Hepatocyte (in vitro differentiated cells): ENCODE data around the gene ACOXL. TPM values are rescaled to one million over a fixed set of nuclear protein-coding genes. Genes with fewer than 3 reads are reported as not detected.

Experiments used
- DNase-seq: peaks from one replicate; pipeline ENCODE4 v3.0.0-alpha.2; 2016; ENCODE audit warnings: low spot score
- H2AFZ ChIP-seq: fragments of 200-600 bp; sonication (generic); 2 replicates; pipeline ENCODE4 v1.6.0; 2016; ENCODE audit warnings: antibody characterized with exemption, mild to moderate bottlenecking
- H3K27ac ChIP-seq: fragments of 200-600 bp; sonication (generic); 2 replicates; pipeline ENCODE4 v1.5.1; 2016; ENCODE audit warnings: mild to moderate bottlenecking
- H3K27me3 ChIP-seq: fragments of 200-600 bp; sonication (generic); 2 replicates; pipeline ENCODE4 v1.6.1; 2016
- H3K36me3 ChIP-seq: fragments of 200-600 bp; sonication (generic); replicated peaks from 2 replicates; pipeline ENCODE4 v1.5.1; 2016; ENCODE audit warnings: low read depth; ENCODE audit not compliant: insufficient read depth
- H3K4me1 ChIP-seq: fragments of 200-600 bp; sonication (generic); 2 replicates; pipeline ENCODE4 v1.5.1; 2016; ENCODE audit warnings: mild to moderate bottlenecking, moderate library complexity; ENCODE audit not compliant: insufficient read depth
- H3K4me2 ChIP-seq: fragments of 200-600 bp; sonication (generic); 2 replicates; pipeline ENCODE4 v1.6.0; 2016
- H3K4me3 ChIP-seq: fragments of 200-600 bp; sonication (generic); 2 replicates; pipeline ENCODE4 v1.5.1; 2016; ENCODE audit warnings: mild to moderate bottlenecking
- H3K79me2 ChIP-seq: fragments of 200-600 bp; sonication (generic); 2 replicates; pipeline ENCODE4 v1.6.0; 2017; ENCODE audit warnings: mild to moderate bottlenecking
- H3K9me2 ChIP-seq: fragments of 200-600 bp; sonication (generic); replicated peaks from 2 replicates; pipeline ENCODE4 v1.6.0; 2017; ENCODE audit warnings: mild to moderate bottlenecking; ENCODE audit not compliant: insufficient read depth
- H3K9me3 ChIP-seq: fragments of 200-600 bp; sonication (generic); 2 replicates; pipeline ENCODE4 v1.5.1; 2016; ENCODE audit warnings: low read depth, mild to moderate bottlenecking
- H4K20me1 ChIP-seq: fragments of 200-600 bp; sonication (generic); 2 replicates; pipeline ENCODE4 v1.6.0; 2016; ENCODE audit warnings: mild to moderate bottlenecking; ENCODE audit not compliant: insufficient read depth, poor library complexity, severe bottlenecking
- EZH2 ChIP-seq: fragments of 200-600 bp; sonication (generic); IDR thresholded peaks from 2 replicates; pipeline ENCODE4 v1.6.1; 2016; ENCODE audit warnings: antibody characterized with exemption, mild to moderate bottlenecking, borderline replicate concordance
- EZH2phosphoT487 ChIP-seq: fragments of 200-600 bp; sonication (generic); IDR thresholded peaks from one replicate; pipeline ENCODE4 v1.6.1; 2018; ENCODE audit warnings: antibody characterized with exemption, mild to moderate bottlenecking, low read depth, moderate library complexity; ENCODE audit not compliant: unreplicated experiment, severe bottlenecking
- WGBS: methylation state at CpG from one replicate; pipeline ENCODE4 v1.1.6; 2016; ENCODE audit warnings: low lambda C conversion rate; ENCODE audit errors: missing lambda C conversion rate; 5-methylcytosine and 5-hydroxymethylcytosine counted together
- polyA plus RNA-seq: library from polyadenylated mRNA; unstranded; fragments of >200 nt; fragmentation: Nextera tagmentation; extraction: Ambion mirVana; gene quantifications from 2 replicates; pipeline ENCODE4 v1.2.1, GENCODE V29; 2016
- total RNA-seq: library from RNA; depleted of rRNA; stranded (reverse); fragments of >200 nt; gene quantifications from 2 replicates; pipeline ENCODE4 v1.2.3, GENCODE V29; 2014
- TF ChIP-seq, protein P1 (sequence below): fragments of 200-600 bp; sonication (generic); IDR thresholded peaks from 2 replicates; pipeline ENCODE4 v1.5.1; 2016; ENCODE audit warnings: antibody characterized with exemption, mild to moderate bottlenecking; ENCODE audit not compliant: poor library complexity

ACOXL gene
- total and polyA plus RNA-seq, 2 experiments from 2014 or later, result 0.23 to 1.1 TPM

DNA sequence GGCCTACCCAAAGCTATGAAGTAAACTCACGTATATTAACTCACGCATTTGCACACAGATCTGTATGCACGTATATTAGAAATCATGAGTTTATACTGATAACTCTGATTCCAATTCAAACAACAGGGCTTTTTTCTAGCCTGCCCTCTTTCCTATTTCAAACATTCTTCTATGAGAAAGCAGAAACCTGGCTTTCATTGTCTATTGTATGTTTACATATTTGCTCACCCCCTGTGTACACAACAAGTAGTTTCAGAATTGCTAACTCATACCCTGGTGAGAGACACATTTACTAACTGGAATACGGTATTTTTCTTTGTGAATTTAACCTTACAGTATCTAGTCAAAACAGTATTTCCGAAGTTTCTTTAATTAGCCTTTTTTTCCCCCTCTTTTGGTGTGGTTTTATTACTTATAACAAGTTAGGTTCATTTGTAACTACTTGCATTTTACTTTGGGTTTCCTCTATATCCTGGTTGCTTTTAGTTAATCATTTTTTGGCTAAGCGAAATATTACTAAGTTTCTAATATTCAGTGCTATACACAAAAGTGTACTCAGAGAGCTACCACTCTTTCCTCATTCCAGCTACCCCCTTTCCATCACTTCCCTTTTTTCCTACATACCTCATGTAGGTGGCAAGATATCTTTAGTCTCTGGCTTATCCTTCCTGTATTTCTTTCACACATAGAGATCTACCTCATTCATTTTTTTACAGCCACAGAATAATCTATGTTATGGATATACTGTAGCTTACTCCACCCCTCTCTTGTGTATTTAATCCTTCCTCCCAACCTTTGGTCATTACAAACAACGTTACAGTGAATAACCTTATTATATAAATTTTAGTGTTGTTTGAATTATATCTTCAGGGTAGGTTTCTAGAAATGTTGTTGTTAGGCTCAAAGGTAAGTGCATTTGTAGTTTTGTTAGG, 275.6 kb downstream of the ACOXL start:
- TF ChIP-seq EZH2 (no peak), EZH2phosphoT487 (no peak)
- TF ChIP-seq, protein P1, sequence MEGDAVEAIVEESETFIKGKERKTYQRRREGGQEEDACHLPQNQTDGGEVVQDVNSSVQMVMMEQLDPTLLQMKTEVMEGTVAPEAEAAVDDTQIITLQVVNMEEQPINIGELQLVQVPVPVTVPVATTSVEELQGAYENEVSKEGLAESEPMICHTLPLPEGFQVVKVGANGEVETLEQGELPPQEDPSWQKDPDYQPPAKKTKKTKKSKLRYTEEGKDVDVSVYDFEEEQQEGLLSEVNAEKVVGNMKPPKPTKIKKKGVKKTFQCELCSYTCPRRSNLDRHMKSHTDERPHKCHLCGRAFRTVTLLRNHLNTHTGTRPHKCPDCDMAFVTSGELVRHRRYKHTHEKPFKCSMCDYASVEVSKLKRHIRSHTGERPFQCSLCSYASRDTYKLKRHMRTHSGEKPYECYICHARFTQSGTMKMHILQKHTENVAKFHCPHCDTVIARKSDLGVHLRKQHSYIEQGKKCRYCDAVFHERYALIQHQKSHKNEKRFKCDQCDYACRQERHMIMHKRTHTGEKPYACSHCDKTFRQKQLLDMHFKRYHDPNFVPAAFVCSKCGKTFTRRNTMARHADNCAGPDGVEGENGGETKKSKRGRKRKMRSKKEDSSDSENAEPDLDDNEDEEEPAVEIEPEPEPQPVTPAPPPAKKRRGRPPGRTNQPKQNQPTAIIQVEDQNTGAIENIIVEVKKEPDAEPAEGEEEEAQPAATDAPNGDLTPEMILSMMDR, result no peak
- no peaks in the 10 kb centered on the region for H3K79me2 ChIP-seq
- no peaks in the 10 kb centered on the region for H3K27me3 ChIP-seq
- no peaks in the 10 kb centered on the region for H4K20me1 ChIP-seq
- no peaks in the 10 kb centered on the region for H3K36me3 ChIP-seq
- no peaks in the 10 kb centered on the region for H3K9me3 ChIP-seq
- DNase-seq, result no peak
- no peak overlapping the region for H3K27ac ChIP-seq
- WGBS, result 73% methylated on average over 7 of the region's 7 CpGs
- no peaks in the 10 kb centered on the region for H3K9me2 ChIP-seq
- no peak overlapping the region for H3K4me3 ChIP-seq
- no peaks in the 10 kb centered on the region for H3K4me1 ChIP-seq
- H3K4me2 ChIP-seq, result no peak overlapping the region
- no peak overlapping the region for H2AFZ ChIP-seq

DNA sequence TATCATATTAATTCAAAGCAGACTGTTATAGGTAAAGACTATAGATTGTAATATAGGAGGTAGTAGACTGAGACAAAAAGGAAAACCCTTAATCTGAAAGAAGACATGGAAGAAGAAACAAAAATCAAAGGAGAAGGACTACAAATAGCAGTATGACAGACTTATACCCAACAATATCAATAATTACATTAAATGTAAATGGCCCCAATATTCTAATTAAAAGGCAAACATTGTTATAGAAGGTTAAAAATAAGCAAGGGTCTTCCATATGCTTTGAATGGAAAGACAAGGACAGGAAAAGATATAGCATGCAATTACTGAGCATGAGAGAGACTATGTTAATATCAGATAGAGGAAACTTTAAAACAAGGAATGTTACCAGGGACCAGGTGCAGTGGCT, 278.8 kb downstream of the ACOXL start:
- no peaks in the 10 kb centered on the region for H3K36me3 ChIP-seq
- no peak for TF ChIP-seq EZH2
- TF ChIP-seq EZH2phosphoT487, result no peak
- TF ChIP-seq, protein P1, result no peak
- H3K27me3 ChIP-seq, result no peaks in the 10 kb centered on the region
- no peaks in the 10 kb centered on the region for H3K9me3 ChIP-seq
- no peak overlapping the region for H3K4me2 ChIP-seq
- no peak overlapping the region for H3K4me3 ChIP-seq
- H4K20me1 ChIP-seq, result no peaks in the 10 kb centered on the region
- no peak overlapping the region for H3K27ac ChIP-seq
- no peak overlapping the region for H2AFZ ChIP-seq
- H3K9me2 ChIP-seq, result no peaks in the 10 kb centered on the region
- no peak for DNase-seq
- H3K4me1 ChIP-seq, result no peaks in the 10 kb centered on the region
- H3K79me2 ChIP-seq, result no peaks in the 10 kb centered on the region

DNA sequence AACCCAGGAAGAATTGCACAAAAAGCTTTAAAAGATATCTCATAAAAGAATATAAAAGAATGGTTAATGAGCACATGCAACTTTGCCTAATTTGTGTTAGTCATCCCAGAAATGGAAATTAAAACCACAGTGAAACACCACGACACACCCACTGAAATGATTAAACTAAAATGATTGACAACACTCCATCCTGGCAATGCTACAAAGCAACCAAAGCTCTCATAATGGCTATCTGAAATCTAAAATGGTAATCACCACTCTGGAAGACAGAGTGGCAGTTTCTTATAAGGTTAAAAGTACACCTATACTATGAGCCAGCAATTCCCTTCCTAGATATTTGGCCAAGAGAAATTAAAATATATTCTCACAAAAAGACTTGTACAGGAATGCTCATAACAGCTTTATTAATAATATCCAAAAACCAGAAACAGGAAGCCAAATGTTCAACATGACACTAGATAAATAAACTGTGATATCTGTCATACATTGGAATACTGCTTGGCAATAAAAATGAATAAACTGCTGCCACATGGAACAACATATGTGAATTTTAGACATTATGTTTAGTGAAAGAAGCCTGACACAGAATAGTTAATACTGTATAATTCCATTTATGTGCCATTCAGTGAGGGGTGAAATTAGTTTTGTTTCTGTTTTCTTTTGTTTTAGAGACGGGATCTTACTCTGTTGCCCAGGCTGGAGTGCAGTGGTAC, 283.1 kb downstream of the ACOXL start:
- WGBS, result 97% methylated on average over 2 of the region's 2 CpGs
- TF ChIP-seq EZH2phosphoT487 (no peak), EZH2 (no peak)
- TF ChIP-seq, protein P1, result no peak
- no peaks in the 10 kb centered on the region for H3K9me3 ChIP-seq
- DNase-seq, result no peak
- H4K20me1 ChIP-seq, result no peaks in the 10 kb centered on the region
- no peak overlapping the region for H3K4me3 ChIP-seq
- H3K36me3 ChIP-seq, result no peaks in the 10 kb centered on the region
- no peaks in the 10 kb centered on the region for H3K79me2 ChIP-seq
- no peaks in the 10 kb centered on the region for H3K4me1 ChIP-seq
- H3K4me2 ChIP-seq, result no peak overlapping the region
- H2AFZ ChIP-seq, result no peak overlapping the region
- no peaks in the 10 kb centered on the region for H3K27me3 ChIP-seq
- no peaks in the 10 kb centered on the region for H3K9me2 ChIP-seq
- no peak overlapping the region for H3K27ac ChIP-seq
